HG02981 (cell line): ENCODE data around the gene PRRX1.

ENCODE experiments used
- ATAC-seq: cut with Tn5 transposase; IDR thresholded peaks from one replicate; pipeline ENCODE4 v1.9.1; 2021; ENCODE audit warnings: mild to moderate bottlenecking, moderate library complexity; ENCODE audit not compliant: unreplicated experiment

The PRRX1 gene

DNA sequence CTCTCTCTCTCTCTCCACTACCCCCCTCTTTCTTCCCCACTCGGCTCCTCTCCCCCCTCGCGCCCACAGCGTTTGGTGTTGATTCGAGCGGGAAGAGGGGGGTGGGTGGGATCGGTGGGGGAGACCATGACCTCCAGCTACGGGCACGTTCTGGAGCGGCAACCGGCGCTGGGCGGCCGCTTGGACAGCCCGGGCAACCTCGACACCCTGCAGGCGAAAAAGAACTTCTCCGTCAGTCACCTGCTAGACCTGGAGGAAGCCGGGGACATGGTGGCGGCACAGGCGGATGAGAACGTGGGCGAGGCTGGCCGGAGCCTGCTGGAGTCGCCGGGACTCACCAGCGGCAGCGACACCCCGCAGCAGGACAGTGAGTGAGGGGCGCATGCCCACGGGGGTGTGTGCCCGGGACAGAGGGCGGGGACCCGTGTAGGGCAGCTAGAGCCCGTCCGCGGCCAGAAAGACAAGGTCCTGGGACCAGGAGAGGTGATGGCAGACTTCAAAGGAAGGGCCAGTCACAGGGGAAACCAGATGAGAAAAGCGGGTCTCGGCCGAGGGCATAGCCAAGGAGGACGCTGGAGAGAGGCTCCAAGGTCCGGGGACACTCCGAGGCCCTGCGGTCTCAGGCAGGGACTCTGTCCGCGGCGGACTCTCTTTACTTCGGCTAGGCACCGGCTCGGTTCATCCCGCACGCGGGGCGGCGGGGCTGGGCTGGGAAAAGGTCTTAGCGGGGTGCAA, at the start of gene PRRX1:
Gene PRRX1 (plus strand): TSS at position 39 of the 735 bp plus-strand sequence. CDS start 88 bp downstream, at position 127.
- ATAC-seq, result no peak

DNA sequence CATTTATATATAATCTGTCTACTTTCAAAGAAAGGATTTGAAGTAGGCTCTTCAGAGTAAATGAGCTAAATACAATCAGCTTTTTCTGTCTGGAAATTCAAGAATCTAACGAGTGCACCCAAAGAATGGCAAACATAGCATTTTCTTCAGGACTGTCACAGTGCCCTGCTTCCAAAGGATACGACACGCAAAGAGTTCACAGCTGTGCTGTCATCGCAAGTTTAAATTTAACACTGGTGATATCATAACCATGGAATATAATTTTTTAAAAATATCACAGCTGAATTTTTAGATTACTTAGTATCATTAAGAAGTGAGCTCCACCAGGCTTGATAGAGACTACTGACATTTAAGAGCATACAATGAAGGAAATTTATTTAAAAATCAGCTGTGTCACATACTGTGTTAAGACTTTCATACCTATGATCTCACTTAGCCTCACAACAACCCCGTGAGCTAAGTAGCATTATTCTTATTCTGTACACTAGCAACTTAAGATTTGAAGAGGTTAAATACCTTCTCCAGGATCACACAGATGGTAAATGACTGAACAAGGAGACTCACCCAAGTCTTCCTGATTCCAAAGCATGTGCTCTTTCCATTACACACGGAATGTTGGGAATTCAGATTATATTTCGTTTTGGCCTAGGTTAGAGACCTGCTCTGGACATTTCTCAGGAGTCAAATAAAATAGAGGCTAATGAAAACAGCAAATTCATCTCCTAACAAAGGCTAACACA, 46.2 kb upstream of the PRRX1 start:
- ATAC-seq, result no peak

DNA sequence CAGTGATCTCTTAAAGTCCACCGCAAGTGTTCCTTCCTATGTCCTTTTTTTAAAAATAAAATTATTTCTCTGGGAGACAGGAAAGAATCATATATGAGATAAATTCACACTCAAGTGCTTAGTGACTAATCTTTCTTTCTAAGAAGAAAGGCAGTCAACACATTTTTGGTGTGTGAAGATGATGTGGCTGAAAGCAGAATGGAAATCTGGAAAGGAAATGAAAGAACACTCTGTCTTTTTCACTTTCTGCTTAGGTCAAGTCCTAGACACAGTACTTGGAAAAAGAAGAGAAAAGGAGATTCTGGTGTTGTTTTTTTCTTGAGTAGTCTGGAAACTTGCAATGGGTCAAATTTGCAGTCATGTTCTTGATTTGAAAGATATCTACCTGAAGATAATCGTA, 45.5 kb upstream of the PRRX1 start:
- ATAC-seq, result no peak

DNA sequence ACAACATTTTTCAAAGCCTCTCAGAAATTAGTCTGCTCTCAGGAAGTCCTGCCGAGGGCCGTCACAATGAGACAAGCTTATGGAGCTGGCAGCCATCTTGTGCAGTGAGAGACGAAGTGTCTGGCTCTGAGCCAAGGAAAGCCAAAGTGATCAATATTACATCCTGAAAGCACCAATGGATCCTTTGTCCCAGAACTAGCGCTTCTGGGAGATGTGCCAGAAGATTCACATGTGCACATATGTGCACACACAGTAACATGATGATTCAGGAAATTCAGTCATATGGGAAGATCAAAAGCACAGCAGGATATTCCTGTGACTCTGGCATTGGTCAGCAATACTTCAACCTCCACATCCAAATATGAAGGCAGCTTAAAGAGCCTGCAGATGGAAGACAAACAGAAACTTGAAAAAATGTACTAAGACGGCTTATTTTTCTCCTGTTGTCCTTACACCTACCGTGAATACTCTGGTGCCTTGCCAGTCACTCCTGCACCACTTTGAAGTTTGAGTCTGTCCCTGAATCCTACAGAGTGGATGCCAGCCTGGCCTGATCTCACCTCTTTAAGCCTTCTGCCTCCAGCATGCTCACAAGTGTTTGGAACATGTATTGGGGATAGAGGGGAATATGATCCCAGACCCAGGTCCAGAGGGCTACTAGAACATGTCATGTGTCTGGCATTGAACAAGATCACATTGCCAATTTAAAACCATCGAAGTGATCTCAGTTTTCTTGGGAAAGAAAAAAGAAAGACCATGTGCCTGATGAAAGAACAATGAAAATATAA, 44.5 kb upstream of the PRRX1 start:
- ATAC-seq, result no peak

DNA sequence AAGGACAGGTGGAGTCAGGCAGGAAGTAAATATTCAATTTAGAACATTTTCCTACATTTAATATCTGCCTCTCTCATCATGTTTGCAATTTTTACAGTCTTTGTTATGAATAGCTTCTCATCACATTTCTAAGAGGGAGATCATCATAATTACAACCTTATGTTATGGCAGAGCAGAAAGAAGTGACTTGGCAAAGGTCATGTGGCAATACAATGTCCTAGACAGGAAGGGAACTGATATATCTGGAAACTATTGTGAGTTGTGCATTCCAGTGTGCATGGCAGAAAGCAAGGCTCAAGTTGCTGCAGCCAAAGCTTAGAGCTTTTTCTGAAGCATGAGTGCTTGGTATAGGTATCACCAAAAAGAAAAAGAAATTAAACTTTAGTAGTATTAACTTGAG, 43.8 kb upstream of the PRRX1 start:
- ATAC-seq, result no peak

DNA sequence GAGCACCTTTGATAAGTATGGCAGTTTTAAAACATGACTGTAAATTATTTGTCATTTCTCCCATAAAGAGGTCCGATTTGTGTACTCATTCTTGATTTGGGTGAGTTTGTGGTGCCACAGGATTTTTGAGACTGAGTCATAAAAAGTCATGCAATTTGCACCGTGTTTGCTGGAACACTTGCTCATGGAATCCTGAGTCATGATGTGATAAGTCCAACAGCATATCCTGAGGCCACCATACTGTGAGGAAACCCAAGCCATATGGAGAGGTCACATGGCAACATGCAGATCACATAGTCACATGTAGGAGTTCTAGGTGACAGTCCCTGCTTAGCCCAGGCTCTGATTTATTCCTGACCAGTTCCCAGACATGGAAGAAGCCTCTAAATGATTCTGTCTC, 40.8 kb upstream of the PRRX1 start:
- no peak for ATAC-seq

DNA sequence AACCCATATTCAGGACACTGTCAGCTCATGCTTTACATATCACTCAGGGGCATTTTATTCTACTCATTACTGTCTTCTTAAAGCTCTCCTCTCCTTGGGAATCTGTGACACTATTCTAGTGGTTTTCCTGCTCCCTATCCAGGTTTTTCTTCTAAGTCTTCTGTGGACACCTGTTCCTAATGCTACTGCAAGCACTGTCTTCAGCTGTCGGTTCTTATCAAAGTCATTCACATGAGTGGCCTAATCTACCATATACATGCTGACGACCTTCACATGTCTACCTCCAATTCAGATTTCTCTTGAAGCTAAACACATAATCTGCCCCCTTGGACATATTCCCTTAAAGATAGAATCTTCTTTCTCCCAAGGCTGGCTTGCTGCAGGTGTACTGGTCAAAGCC, 39.8 kb upstream of the PRRX1 start:
- ATAC-seq, result no peak

DNA sequence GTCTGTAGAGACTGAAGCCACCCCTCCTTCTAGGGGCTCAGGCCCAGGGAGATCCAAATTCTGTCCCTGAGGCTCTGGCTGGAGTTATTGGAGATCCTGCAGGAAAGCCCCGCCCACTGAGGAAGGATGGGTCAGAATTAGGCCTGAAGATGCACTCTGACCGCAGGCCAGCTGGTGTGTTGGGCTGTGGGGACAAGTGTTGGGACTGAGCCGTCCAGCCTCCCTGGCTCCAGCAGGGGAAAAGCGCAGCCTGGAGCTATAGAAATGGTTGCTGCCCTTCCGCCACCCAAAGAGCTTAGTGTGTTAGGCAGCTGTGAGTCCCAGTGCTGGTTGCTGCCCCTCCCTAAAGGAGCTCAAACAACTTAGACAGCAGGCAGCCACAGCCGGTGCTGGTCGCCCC, 33.0 kb upstream of the PRRX1 start:
- ATAC-seq, result no peak

DNA sequence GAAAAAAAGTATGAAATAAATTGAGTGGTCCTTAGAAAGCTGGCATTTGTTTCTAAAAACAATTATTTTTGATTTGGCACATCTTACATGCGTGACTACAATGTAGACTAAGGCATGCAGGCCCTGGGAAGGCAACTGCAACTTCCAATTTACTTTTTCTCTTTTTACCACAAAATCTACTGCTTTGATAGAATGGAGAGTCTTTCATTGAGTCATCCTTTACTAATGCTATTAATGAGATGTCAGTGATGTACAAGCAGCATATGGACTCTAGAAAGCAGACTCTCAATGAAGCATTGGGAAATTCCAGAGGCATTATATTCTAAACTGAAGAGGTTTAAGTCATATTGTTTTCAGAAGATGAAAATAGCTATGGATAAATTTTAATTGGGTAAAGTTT, 29.6 kb upstream of the PRRX1 start:
- no peak for ATAC-seq

DNA sequence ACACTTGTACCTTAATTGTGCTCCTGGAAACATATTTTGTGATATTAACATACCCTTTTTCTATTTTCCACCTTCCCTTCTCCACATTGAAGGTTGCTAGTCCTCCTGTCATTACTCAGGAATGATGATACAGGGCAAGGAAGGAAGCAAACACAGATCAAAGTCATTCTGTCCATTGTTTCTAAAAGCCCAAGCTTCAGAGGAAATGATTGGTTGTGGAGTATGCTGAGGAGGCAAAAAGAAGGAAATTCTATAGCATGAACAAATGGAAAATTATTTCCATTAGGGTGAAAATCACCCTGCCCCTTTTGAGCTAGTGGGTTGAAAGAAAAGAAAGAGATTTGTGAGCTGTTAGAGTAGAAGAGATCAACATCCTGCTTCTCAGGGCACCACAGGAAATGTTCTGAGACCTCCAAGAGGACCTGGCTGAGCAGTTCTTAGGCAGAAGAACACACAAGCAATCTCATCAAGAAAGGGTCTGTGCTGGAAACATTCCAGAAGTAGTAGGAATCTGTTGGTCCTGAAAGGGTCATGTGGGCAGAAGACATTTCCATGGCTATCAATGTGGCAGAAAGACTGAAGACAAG, 29.0 kb upstream of the PRRX1 start:
- no peak for ATAC-seq

DNA sequence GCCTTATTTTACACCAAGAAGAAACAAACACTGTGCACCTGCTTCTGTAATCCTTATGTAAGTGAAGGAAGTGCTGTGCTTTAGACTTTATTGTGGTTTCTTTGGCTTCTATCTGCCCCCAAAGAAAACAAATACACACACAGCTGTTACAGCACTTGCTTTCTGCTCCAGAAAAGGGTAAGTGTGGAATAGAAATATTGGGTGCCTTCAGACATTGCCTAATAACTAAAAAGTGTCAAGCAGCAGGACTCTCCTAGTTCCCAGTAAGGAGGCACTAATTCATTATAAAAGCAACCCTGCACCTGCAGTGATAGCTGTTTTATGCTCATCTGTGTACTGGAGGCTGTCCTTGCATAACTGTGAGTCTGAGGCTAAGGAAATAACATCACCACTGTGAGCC, 23.4 kb upstream of the PRRX1 start:
- ATAC-seq, result no peak

DNA sequence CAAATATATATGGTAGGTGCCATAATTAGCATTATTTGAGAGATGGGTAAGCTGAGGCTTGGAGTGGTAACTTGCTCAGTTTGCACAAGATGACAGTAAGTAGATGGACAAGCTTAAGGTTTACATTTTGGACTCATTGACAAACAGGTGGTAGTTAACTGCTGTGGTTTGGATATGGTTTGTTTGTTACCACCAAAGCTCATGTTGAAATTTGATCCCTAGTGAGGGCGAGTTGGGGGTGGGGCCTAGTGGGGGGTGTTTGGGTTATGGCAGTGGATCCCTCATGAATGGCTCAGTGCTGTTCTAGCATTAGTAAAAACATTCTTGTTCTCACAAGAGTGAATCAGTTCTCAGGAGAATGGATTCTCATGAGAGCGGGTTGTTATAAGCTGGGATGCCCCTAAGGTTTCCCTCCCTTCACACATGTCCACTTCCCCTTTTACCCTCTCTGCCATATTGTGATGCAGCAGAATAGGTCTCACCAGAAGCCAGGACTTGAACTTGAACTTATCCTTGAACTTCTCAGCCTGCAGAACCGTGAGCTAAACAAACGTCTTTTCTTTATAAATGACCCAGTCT, 6.6 kb upstream of the PRRX1 start:
- ATAC-seq, result no peak

DNA sequence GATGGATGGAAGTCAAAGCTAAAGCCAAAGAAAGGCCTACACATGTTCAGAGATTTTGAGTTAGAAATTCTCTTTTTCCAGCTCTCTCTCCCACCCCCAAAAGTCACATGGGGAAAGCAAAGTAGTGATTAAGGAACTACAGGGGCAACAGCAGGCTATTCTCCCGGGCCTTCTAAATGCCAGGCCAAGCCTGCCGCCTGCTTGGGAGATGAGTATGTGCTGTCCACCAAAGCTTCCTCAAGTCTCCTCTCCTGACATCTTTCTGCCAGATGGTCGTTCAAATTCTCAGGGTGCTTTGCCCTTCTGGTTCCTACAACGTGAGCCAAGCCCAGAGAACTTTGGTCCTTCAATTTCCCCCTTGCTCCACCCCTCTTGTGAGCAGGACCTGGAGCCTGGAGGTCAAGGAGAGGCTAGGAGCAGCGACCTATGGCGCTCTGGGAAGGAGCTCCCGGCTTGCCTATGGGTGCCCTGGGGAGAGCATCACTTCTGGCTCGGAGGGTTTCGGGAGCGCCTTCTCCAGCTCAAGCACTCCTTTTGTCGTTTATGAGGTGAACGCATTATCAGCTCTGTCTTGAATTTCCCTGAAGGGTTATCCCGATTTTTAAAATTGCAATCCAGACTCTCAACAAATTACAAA, 4.4 kb upstream of the PRRX1 start:
- no peak for ATAC-seq

DNA sequence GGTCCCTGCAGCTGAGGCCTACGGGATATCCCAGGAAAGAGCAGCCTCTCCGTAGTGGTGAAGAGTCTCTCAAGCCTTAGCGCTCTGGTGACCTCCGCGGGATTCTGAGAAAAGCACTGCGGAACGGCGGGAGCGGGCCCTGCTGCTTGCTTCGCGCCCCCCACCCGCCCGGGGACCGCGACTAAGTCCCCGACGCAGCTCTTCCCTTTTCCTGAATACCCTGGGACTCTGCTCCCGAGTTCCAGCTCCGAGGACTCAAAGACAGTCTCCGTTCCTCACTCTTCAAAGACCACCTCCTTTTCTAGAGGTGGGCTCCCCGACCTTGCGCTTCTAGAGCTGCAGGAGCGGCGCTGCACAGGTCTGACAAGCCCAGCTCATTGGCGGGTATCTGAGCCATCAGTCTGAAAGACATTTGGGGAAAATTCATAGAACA, 3.6 kb upstream of the PRRX1 start:
- ATAC-seq, result no peak

DNA sequence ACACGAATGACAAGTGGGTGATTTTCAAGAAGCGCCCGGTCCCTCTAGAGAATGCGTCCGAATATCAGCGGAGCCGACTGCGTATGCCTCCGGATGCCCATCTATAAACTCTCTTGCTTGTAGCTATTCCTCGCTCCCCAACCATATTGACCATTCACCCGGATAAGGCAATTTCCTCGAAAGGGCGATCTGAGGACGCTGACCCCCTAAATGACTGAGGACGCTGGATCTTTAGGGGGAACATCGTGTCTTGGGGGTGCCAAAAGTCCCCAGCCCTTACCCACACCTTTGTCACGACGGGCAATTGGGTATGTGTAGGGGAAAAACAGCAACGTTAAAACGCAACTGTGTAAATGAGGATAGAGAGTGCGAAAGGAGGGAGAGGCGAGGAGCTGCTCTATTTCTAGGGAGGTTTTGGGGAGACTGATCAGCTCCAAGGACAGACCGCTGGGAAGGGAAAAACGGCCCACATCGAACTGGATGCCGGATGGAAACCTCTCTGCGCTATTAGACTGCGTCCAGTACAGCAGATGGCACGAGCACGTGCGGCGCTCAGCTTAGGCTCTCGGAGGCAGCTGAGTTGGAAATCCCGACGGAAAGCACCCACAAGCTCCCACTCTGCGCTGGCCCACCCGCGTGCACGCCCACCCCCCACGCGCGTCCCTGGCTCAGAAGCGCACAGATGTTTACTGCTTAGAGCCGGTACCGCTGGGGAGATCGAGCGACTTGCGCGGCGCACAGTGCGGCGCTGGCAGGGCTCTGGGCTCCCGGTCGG, 2.9 kb upstream of the PRRX1 start:
- ATAC-seq, result no peak

DNA sequence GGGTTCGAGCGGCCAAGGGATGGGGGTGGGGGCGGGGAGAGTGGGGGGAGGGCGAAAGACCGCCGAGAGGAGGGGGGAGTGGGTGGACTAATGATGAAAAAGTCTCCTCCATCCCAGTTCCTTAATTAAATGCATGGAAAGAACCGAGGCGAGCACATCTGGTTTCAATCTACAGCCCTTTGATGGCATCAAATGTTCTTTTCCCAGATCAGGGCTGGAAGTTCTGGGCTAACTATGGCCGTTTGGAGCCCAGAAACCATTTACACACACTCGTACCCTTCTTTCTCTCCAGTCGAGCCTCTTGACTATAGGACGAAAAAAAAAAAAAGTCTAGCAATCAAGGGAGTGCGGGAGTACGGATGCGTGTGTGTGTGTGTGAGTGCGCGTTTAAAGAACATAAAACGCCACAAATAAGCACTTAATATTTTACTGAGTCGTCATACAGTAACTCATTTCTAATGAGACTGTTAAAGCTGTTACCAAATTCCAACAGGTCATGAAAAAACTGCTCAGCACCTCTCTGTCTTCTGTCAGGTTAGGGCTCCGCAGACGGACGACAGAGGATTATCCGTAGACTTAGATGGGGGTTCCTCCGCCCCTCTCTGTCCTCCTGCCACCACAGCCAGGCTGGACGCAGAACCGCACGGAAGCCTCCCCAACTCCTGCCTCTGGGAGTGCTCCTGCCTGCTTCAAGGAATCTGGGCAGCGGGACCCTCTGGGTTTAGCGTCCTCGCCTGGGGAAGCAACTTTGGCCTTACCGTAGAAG, 2.1 kb upstream of the PRRX1 start:
- no peak for ATAC-seq

DNA sequence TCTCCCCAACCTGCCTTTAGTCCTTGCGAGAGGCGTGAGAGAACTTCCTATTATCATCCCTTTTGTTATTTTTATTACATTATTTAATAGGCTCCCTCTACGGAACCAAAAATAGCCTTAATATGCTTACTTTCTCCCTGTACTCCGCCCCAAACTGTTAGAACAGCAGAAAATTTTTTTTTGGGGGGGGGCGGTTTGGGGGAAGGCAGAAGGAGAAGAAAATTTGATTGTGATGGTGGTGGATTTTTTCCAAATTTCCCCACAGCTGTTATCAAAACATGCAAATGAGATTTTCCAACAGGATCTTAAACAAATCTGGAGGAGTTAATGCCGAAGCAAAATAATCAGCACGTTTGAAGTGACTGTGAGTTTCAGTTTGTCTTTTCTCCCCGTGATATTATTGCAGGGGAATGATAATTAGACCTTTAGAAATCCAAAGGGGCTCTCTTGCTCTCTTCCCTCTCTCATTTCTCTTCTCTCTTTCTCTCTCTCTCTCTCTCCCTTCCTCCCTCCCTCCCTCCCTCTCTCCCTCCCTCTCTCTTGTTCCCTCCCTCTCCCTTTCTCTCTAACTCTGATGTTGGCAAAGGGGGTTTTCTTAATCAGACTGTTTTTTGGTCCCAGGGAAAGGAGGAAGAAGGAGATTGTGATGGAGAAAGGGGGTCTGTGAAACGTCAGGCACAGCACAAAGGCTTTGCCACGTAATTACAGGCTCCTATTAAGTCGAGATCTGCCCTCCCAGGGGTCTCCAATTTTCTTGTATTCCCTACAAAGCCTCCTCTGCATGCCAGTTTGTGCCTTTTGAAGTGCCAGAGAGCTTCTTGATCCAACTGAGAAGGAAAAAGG, 1.1 kb upstream of the PRRX1 start:
- ATAC-seq, result no peak
